Measurements from ENCODE around the gene HK2.

GRCh38 chr2:74814102-74814501, 19.8 kb upstream of the HK2 start:
- TF ChIP-seq EZH2 (IDR thresholded peaks at IDR 0.05; ENCODE audit: insufficient read depth, poor library complexity, severe bottlenecking) (no peak), EZH2phosphoT487 (IDR thresholded peaks at IDR 0.05; ENCODE audit: insufficient read depth, low read depth) (no peak)

Measured in GM23248 (cell line).